ENCODE results near the gene ZNF81. TPM values are rescaled to one million over a fixed set of nuclear protein-coding genes. Genes with fewer than 3 reads are reported as not detected.

The ZNF81 gene
- total and polyA plus RNA-seq, 11 donors, result 2.5 to 8.9 (median 6.8) TPM

DNA sequence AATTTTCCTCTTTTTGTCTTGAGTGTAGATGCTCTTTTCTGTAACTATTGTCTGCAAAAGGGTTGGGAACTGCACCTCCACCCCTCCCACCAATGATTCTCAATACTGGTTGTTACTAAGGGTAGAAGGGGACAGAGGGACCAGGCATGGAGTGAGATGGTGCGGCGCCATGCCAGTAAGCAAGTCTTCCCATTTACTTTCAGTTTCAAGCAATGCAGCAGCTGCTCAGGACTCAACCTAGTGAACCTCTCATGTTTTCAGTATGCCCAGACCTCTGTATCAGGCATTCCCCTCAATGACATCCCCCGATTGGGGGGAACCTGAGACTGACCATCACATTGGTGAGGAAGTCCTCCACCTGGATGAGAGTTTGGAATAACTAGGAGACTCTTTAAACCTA lies 41.5 kb downstream of the ZNF81 start:
- intact Hi-C loops (cut with DNase I), result no loop called here
- H3K27ac ChIP-seq, result no peak overlapping the region

GRCh38 chrX:47879463-47879862 lies 42.8 kb downstream of the ZNF81 start:
- no peak for TF ChIP-seq CTCF (IDR thresholded peaks at IDR 0.05)
- TF ChIP-seq POLR2A (IDR thresholded peaks at IDR 0.05), result no peak
- ATAC-seq (no peak), DNase-seq (no peak)
- H3K36me3 ChIP-seq, result peaks cover 0 to 21% (median 0%) of the 10 kb centered on the region in 9 donors
- 66 to 97% (median 84%) methylated on average over 2 of the region's 2 CpGs for WGBS, 4 donors
- intact Hi-C loops (cut with DNase I), result no loop called here
- H3K27me3 ChIP-seq, result no peaks in the 10 kb centered on the region
- H3K4me3 ChIP-seq, result no peak overlapping the region
- H3K27ac ChIP-seq, result no peak overlapping the region
- H3K4me1 ChIP-seq, result no peaks in the 10 kb centered on the region
- peaks cover 0 to 4% (median 0%) of the 10 kb centered on the region in 12 donors for H3K9me3 ChIP-seq

More for the DNA sequence above, 41.5 kb downstream of the ZNF81 start:
- TF ChIP-seq POLR2A (IDR thresholded peaks at IDR 0.05) (no peak), CTCF (IDR thresholded peaks at IDR 0.05) (no peak)
- no peaks in the 10 kb centered on the region for H3K27me3 ChIP-seq
- H3K9me3 ChIP-seq, result peaks cover 0 to 4% (median 0%) of the 10 kb centered on the region in 12 donors
- peaks cover 0 to 21% (median 0%) of the 10 kb centered on the region in 9 donors for H3K36me3 ChIP-seq
- 90 to 100% (median 95%) methylated on average over 3 of the region's 3 CpGs for WGBS, 4 donors
- H3K4me1 ChIP-seq, result no peaks in the 10 kb centered on the region
- no peak overlapping the region for H3K4me3 ChIP-seq
- no peak for ATAC-seq
- DNase-seq, result no peak

GRCh38 chrX:47880927-47881326 lies 44.2 kb downstream of the ZNF81 start:
- Histone ChIP-seq H3K36me3 (peaks cover 0 to 21% (median 0%) of the 10 kb centered on the region in 9 donors), H3K4me1 (no peaks in the 10 kb centered on the region), H3K9me3 (peaks cover 0 to 4% (median 0%) of the 10 kb centered on the region in 12 donors), H3K27me3 (no peaks in the 10 kb centered on the region), H3K27ac (no peak overlapping the region), H3K4me3 (no peak overlapping the region)
- WGBS, 4 donors, result 54 to 100% (median 81%) methylated on average over 1 of the region's 1 CpG
- ATAC-seq (no peak), DNase-seq (no peak)
- TF ChIP-seq POLR2A (IDR thresholded peaks at IDR 0.05), result no peak
- no peak for TF ChIP-seq CTCF (IDR thresholded peaks at IDR 0.05)
- intact Hi-C loops (cut with DNase I), result no loop called here

DNA sequence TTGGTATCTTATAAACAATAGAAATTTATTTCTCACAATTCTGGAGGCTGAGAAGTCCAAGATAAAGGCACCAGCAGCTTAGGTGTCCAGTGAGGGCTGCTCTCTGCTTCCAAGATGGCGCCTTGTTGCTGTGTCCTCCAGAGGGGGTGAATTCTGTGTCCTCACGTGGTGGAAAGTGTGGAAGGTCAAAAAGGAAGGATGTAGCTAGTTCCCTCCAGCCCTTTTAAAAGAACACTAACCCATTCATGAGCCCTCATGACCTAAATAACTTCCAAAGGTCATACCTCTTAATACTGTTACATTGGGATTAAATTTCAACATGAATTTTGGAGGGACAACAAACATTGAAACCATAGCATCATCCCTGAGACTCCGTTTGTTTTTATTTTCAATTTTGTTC lies 48.8 kb downstream of the ZNF81 start:
- no peak overlapping the region for H3K4me3 ChIP-seq
- peaks cover 0 to 19% (median 8%) of the 10 kb centered on the region in 9 donors for H3K36me3 ChIP-seq
- intact Hi-C loops (cut with DNase I), result no loop called here
- H3K4me1 ChIP-seq, result no peaks in the 10 kb centered on the region
- no peaks in the 10 kb centered on the region for H3K27me3 ChIP-seq
- 53 to 80% (median 66%) methylated on average over 3 of the region's 3 CpGs for WGBS, 4 donors
- H3K9me3 ChIP-seq, result peaks cover 0 to 4% (median 0%) of the 10 kb centered on the region in 12 donors
- TF ChIP-seq CTCF (IDR thresholded peaks at IDR 0.05), result no peak
- TF ChIP-seq POLR2A (IDR thresholded peaks at IDR 0.05), result no peak
- DNase-seq (no peak), ATAC-seq (no peak)
- no peak overlapping the region for H3K27ac ChIP-seq
